Activated T-helper 17 cell treated with anti-CD3 and anti-CD28 coated beads, Interleukin-2, amount 50 U/mL, for 72 hours (primary cell): Measurements from ENCODE around the gene NID1. TPM values are rescaled to one million over a fixed set of nuclear protein-coding genes. Genes with fewer than 3 reads are reported as not detected.

Experiments
- ATAC-seq: fragments of 150-1000 bp; cut with Tn5 transposase; replicated peaks from 2 replicates; pipeline ENCODE4 v1.10.0; 2021; ENCODE audit warnings: mild to moderate bottlenecking, moderate library complexity
- H3K27ac Mint-ChIP-seq: one replicate; pipeline ENCODE4 v1.8.0; 2022; ENCODE audit warnings: mixed read lengths
- H3K27me3 Mint-ChIP-seq: one replicate; pipeline ENCODE4 v1.8.0; 2022; ENCODE audit warnings: mixed read lengths
- H3K36me3 Mint-ChIP-seq: one replicate; pipeline ENCODE4 v1.8.0; 2022; ENCODE audit warnings: low read depth, mild to moderate bottlenecking, mixed read lengths
- H3K4me1 Mint-ChIP-seq: one replicate; pipeline ENCODE4 v1.8.0; 2022; ENCODE audit warnings: mixed read lengths
- H3K4me3 Mint-ChIP-seq: one replicate; pipeline ENCODE4 v1.8.0; 2022; ENCODE audit warnings: mild to moderate bottlenecking, mixed read lengths
- H3K9me3 Mint-ChIP-seq: one replicate; pipeline ENCODE4 v1.8.0; 2022; ENCODE audit warnings: mixed read lengths
- total RNA-seq, 2 donors: library from RNA; stranded (reverse); gene quantifications; one replicate each; pipeline ENCODE4 v1.2.3, GENCODE V29; 2022

Gene NID1
- total RNA-seq = under 1 TPM; 0.05 to 0.09 TPM

GRCh38 chr1:236064674-236065508 lies at the start of gene NID1:
TSS of gene NID1 (minus strand) at chr1:236065090. CDS start at chr1:236065079, 11 bp downstream.
- no peak within 1 kb of the TSS for H3K27ac Mint-ChIP-seq
- peaks cover 14% of the 10 kb centered on the region for H3K27me3 Mint-ChIP-seq
- H3K4me3 Mint-ChIP-seq = peak within 1 kb of the TSS; percentile 38

GRCh38 chr1:236114076-236114747 lies 49.3 kb upstream of the NID1 start:
- Mint-ChIP-seq H3K27ac (no peak overlapping the region), H3K4me1 (no peaks in the 10 kb centered on the region), H3K36me3 (no peaks in the 10 kb centered on the region), H3K27me3 (peaks cover 8% of the 10 kb centered on the region), H3K9me3 (no peaks in the 10 kb centered on the region), H3K4me3 (no peak overlapping the region)
- ATAC-seq = no peak

More at GRCh38 chr1:236064674-236065508, at the start of gene NID1:
- peaks cover 8% of the 10 kb centered on the region for H3K4me1 Mint-ChIP-seq
- H3K9me3 Mint-ChIP-seq = no peaks in the 10 kb centered on the region
- ATAC-seq = peak; percentile 31
- H3K36me3 Mint-ChIP-seq = no peaks in the 10 kb centered on the region

DNA sequence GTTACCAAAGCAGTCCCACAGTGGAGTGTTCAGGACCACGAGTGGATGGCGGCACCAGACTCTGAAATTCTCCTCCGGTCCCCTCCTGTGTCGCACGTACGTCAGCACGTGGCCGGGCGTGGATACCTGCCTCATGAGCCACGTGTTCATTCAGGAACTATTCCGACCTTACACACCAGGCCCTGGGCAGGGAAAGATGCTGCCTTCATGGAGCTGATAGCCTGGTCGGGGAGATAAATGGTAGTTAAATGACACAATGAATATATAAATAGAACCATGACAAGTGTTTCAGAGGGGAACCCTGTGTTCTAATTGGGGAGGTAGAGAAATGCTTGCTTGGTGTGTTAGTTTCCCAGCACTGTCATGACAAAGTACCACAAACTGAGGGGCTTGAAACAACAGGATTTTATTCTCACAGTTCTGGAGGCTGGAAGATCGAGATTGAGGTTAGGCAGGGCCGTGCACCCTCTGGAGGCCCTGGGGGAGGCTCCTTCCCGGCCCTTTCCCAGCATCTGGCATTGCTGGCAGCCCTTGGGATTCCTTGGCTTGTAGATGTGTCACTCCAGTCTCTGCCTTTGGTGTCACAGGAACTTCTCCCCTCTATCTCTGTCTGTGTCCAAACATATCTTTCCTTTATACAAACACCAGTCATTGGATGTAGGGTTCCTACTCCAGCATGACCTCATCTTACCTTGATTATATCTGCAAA lies 48.6 kb upstream of the NID1 start:
- no peaks in the 10 kb centered on the region for H3K36me3 Mint-ChIP-seq
- no peak overlapping the region for H3K27ac Mint-ChIP-seq
- H3K4me1 Mint-ChIP-seq = no peaks in the 10 kb centered on the region
- no peak overlapping the region for H3K4me3 Mint-ChIP-seq
- H3K9me3 Mint-ChIP-seq = no peaks in the 10 kb centered on the region
- H3K27me3 Mint-ChIP-seq = peaks cover 6% of the 10 kb centered on the region
- ATAC-seq = no peak

GRCh38 chr1:236112332-236112627 lies 47.4 kb upstream of the NID1 start:
- no peak for ATAC-seq
- Mint-ChIP-seq H3K4me3 (no peak overlapping the region), H3K27ac (no peak overlapping the region), H3K36me3 (no peaks in the 10 kb centered on the region), H3K27me3 (no peaks in the 10 kb centered on the region), H3K9me3 (no peaks in the 10 kb centered on the region), H3K4me1 (peaks cover under 1% of the 10 kb centered on the region)

- no peaks in the 10 kb centered on the region for H3K36me3 Mint-ChIP-seq
- no peaks in the 10 kb centered on the region for H3K9me3 Mint-ChIP-seq
- H3K4me1 Mint-ChIP-seq = peaks cover 4% of the 10 kb centered on the region
- no peak overlapping the region for H3K4me3 Mint-ChIP-seq
- ATAC-seq = no peak
- no peaks in the 10 kb centered on the region for H3K27me3 Mint-ChIP-seq
- no peak overlapping the region for H3K27ac Mint-ChIP-seq
Observed at GRCh38 chr1:236111527-236112331, 46.8 kb upstream of the NID1 start.

- Mint-ChIP-seq H3K4me1 (peaks cover 4% of the 10 kb centered on the region), H3K4me3 (no peak overlapping the region), H3K36me3 (no peaks in the 10 kb centered on the region), H3K9me3 (no peaks in the 10 kb centered on the region), H3K27ac (no peak overlapping the region), H3K27me3 (no peaks in the 10 kb centered on the region)
- no peak for ATAC-seq
Observed at GRCh38 chr1:236110137-236110536, 45.2 kb upstream of the NID1 start.

DNA sequence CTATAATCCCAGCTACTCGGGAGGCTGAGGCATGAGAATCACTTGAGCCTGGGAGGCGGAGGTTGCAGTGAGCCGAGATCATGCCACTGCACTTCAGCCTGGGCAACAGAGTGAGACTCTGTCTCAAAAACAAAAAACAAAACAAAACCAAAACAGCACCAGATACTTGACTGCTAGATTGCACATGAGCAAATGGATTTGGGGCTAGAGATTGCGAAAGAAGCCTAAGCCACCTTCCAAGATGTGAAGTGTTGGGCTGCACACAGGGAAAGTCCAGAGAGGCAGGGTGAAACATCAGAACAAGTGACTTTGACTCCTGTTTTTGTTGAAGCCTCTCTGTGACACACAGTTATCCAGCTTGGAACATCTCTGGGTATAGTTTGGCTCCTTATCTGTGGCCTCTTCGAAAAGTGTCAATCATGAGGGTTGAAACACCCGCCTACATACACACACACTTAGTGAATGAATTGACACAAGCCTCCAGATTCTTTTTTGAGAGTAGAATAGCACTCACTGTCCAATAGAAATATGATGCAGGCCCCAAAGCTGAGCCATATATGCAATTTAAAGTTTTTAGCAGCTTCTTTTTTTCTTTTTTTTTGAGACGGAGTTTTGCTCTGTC lies 43.2 kb upstream of the NID1 start:
- no peak overlapping the region for H3K27ac Mint-ChIP-seq
- no peaks in the 10 kb centered on the region for H3K27me3 Mint-ChIP-seq
- no peaks in the 10 kb centered on the region for H3K36me3 Mint-ChIP-seq
- H3K4me3 Mint-ChIP-seq = no peak overlapping the region
- H3K9me3 Mint-ChIP-seq = no peaks in the 10 kb centered on the region
- no peak for ATAC-seq
- H3K4me1 Mint-ChIP-seq = peaks cover 4% of the 10 kb centered on the region

- H3K4me1 Mint-ChIP-seq = peaks cover 4% of the 10 kb centered on the region
- no peak for ATAC-seq
- no peak overlapping the region for H3K4me3 Mint-ChIP-seq
Observed at GRCh38 chr1:236107121-236107907, 42.4 kb upstream of the NID1 start.

GRCh38 chr1:236103646-236104218 lies 38.8 kb upstream of the NID1 start:
- no peaks in the 10 kb centered on the region for H3K9me3 Mint-ChIP-seq
- no peak overlapping the region for H3K27ac Mint-ChIP-seq
- H3K4me3 Mint-ChIP-seq = no peak overlapping the region
- peaks cover 4% of the 10 kb centered on the region for H3K4me1 Mint-ChIP-seq
- ATAC-seq = peak; percentile 47
- peaks cover 3% of the 10 kb centered on the region for H3K27me3 Mint-ChIP-seq
- no peaks in the 10 kb centered on the region for H3K36me3 Mint-ChIP-seq

More at GRCh38 chr1:236107121-236107907, 42.4 kb upstream of the NID1 start:
- no peaks in the 10 kb centered on the region for H3K36me3 Mint-ChIP-seq
- no peaks in the 10 kb centered on the region for H3K27me3 Mint-ChIP-seq
- no peak overlapping the region for H3K27ac Mint-ChIP-seq
- no peaks in the 10 kb centered on the region for H3K9me3 Mint-ChIP-seq

GRCh38 chr1:236103059-236103458 lies 38.2 kb upstream of the NID1 start:
- no peaks in the 10 kb centered on the region for H3K9me3 Mint-ChIP-seq
- no peak overlapping the region for H3K27ac Mint-ChIP-seq
- no peaks in the 10 kb centered on the region for H3K36me3 Mint-ChIP-seq
- ATAC-seq = no peak
- peaks cover 4% of the 10 kb centered on the region for H3K4me1 Mint-ChIP-seq
- no peak overlapping the region for H3K4me3 Mint-ChIP-seq
- peaks cover 3% of the 10 kb centered on the region for H3K27me3 Mint-ChIP-seq

GRCh38 chr1:236102611-236103010 lies 37.7 kb upstream of the NID1 start:
- peaks cover 4% of the 10 kb centered on the region for H3K4me1 Mint-ChIP-seq
- peaks cover 3% of the 10 kb centered on the region for H3K27me3 Mint-ChIP-seq
- no peak overlapping the region for H3K4me3 Mint-ChIP-seq
- H3K27ac Mint-ChIP-seq = no peak overlapping the region
- no peak for ATAC-seq
- H3K9me3 Mint-ChIP-seq = no peaks in the 10 kb centered on the region
- H3K36me3 Mint-ChIP-seq = peaks cover under 1% of the 10 kb centered on the region

DNA sequence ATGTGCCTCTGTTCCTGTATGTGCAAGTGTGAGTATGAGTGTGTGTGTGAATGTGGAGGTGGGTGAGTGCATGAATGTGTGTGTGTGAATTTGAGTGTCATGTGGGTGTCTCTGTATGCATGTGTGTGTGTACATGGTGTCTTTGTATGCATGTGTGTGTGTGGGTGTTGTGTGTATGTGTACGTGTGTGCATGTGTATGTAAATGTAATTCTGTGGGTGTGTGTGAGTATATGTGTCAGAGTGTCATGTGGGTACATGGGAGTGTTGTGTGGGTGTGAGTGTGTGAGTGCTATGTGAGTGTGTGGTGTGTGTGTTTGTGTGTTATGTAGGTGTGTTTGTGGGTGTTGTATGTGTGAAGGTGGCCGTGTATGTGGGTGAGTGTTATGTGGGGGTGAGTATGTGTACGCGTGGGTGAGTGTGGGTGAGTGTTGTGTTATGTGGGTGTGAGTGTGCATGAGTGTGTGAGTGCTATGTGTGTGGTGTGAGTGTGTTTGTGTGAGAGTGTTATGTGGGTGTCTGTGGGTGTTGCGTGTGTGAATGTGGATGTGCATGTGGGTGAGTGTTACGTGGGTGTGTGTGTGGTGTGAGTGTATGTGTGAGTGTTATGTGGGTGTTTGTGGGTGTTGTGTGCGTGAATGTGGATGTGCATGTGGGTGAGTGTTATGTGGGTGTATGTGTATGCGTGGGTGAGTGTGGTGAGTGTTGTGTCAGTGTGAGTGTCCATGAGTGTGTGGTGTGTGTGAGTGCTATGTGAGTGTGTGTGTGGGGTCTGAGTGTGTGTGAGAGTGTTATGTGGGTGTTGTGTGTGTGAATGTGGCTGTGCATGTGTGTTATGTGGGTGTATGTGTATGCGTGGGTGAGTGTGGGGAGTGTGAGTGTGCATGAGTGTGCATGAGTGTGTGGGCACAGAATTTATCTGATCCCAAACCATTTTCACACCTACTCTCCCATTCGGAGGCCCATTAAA lies 36.6 kb upstream of the NID1 start:
- Mint-ChIP-seq H3K4me1 (no peaks in the 10 kb centered on the region), H3K36me3 (peaks cover 11% of the 10 kb centered on the region), H3K4me3 (no peak overlapping the region), H3K27me3 (peaks cover 3% of the 10 kb centered on the region), H3K27ac (no peak overlapping the region), H3K9me3 (no peaks in the 10 kb centered on the region)
- no peak for ATAC-seq
